ENCODE data around the gene GRM2.

Gene GRM2

DNA sequence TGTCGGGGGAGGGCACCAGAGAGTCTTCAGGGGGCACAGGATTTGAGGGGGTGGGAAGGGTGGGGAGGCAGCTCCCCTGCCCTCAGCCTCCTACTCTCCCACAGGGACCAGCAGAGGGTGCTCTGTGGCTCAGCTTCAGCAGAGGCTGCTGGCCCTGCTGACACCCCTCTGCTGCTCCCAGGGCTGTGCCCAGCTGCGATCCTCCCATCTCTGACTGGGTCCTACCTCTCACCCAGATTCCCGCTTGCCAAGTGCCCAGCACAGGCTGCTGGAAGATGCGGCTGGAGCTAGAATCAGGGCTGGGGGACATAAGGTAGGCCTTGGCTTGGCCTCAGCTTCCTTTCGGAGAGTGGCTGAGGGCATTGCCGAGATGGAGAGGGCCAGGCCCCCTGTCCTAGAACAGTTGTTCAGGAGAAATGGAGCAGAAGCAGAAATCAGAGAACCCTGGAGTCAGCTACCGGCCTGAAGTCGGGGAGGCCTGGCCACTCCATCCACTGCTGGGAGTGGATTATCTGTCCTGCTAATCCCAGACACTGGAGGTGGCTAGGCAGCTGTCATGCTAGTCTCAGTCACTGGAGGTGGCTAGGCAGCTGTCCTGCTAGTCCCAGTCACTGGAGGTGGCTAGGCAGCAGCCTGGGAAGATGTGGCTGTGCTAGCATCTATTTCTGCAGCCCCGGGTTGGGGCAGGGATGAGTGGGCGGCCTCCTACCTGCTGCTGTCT is 3.9 kb downstream of the GRM2 start:
- TF ChIP-seq, protein P1, sequence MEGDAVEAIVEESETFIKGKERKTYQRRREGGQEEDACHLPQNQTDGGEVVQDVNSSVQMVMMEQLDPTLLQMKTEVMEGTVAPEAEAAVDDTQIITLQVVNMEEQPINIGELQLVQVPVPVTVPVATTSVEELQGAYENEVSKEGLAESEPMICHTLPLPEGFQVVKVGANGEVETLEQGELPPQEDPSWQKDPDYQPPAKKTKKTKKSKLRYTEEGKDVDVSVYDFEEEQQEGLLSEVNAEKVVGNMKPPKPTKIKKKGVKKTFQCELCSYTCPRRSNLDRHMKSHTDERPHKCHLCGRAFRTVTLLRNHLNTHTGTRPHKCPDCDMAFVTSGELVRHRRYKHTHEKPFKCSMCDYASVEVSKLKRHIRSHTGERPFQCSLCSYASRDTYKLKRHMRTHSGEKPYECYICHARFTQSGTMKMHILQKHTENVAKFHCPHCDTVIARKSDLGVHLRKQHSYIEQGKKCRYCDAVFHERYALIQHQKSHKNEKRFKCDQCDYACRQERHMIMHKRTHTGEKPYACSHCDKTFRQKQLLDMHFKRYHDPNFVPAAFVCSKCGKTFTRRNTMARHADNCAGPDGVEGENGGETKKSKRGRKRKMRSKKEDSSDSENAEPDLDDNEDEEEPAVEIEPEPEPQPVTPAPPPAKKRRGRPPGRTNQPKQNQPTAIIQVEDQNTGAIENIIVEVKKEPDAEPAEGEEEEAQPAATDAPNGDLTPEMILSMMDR (IDR thresholded peaks at IDR 0.05; ENCODE audit: low read depth, low read length), result 0 out of 2 replicates have a peak, but pooled peaks have one; percentile 16
- no peak overlapping the region for H3K4me3 ChIP-seq (ENCODE audit: low read depth, low read length)
- peaks cover 8% of the 10 kb centered on the region for H3K27me3 ChIP-seq
- no peaks in the 10 kb centered on the region for H3K4me1 ChIP-seq
- no peaks in the 10 kb centered on the region for H3K9me3 ChIP-seq
- no peak for DNase-seq
- no peaks in the 10 kb centered on the region for H3K36me3 ChIP-seq

DNA sequence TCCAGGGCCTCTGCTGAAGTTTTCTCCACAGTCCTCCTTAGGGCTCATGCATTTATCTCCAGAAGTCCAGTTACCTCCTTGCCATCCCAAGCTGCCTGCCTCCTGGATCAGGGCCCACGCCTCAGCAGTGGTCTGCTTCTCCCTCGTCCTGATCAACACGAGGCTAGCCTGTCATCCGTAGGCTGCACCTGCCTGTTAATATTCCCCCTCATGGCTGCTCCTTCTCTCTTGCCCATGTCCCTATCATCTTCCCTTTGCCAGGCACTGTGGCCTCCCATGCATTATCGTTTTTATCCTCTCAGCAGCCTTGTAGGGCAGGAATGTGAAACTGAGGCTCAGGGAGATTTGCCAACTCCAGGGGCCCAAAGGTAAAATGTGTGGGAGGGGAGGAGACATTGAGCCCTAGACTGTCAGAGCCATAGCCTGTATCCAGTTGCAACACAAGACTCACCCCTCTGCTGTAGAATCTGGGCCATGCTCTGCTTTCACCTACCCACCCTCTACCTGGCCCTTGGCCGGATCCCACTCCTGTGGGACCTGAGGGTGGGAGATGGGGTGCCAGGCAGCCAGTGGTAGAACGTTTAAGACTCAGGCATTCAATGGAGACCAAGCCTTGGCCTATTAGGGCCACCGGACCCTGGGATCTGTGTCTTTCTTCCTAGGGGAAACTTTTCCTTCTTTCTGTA is 4.6 kb downstream of the GRM2 start:
- no peaks in the 10 kb centered on the region for H3K9me3 ChIP-seq
- peaks cover 8% of the 10 kb centered on the region for H3K27me3 ChIP-seq
- TF ChIP-seq, protein P1 (IDR thresholded peaks at IDR 0.05; ENCODE audit: low read depth, low read length), result no peak
- DNase-seq, result no peak
- no peaks in the 10 kb centered on the region for H3K36me3 ChIP-seq
- H3K4me3 ChIP-seq (ENCODE audit: low read depth, low read length), result no peak overlapping the region
- no peaks in the 10 kb centered on the region for H3K4me1 ChIP-seq

DNA sequence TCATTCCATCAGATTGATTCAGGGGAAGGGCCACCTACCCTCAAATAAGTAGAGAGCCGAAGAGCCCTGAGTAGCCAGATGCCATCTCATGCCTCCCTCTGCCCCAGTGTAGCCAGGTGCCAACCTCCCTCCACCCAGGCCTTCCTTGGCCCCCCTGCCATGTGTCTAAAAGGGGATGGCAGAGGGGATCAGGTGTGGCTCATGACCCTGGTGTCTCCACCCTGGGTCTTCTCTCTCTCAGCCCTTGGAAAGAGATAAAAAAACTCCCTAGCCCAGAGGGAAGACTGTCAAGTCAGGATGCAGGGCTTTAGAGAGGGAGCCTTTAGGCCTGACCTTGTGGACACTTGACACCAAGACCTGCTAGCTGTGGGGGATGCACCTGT is 5.2 kb downstream of the GRM2 start:
- TF ChIP-seq, protein P1 (IDR thresholded peaks at IDR 0.05; ENCODE audit: low read depth, low read length), result no peak
- H3K4me3 ChIP-seq (ENCODE audit: low read depth, low read length), result no peak overlapping the region
- no peak for DNase-seq
- H3K4me1 ChIP-seq, result no peaks in the 10 kb centered on the region
- no peaks in the 10 kb centered on the region for H3K36me3 ChIP-seq
- H3K27me3 ChIP-seq, result peaks cover 8% of the 10 kb centered on the region
- H3K9me3 ChIP-seq, result no peaks in the 10 kb centered on the region

DNA sequence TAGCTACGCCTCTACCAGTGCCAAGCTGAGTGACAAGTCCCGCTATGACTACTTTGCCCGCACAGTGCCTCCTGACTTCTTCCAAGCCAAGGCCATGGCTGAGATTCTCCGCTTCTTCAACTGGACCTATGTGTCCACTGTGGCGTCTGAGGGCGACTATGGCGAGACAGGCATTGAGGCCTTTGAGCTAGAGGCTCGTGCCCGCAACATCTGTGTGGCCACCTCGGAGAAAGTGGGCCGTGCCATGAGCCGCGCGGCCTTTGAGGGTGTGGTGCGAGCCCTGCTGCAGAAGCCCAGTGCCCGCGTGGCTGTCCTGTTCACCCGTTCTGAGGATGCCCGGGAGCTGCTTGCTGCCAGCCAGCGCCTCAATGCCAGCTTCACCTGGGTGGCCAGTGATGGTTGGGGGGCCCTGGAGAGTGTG is 5.7 kb downstream of the GRM2 start:
- no peak for DNase-seq
- Histone ChIP-seq H3K4me3 (ENCODE audit: low read depth, low read length) (no peak overlapping the region), H3K27me3 (peaks cover 3% of the 10 kb centered on the region), H3K9me3 (no peaks in the 10 kb centered on the region), H3K36me3 (no peaks in the 10 kb centered on the region), H3K4me1 (no peaks in the 10 kb centered on the region)
- TF ChIP-seq, protein P1 (IDR thresholded peaks at IDR 0.05; ENCODE audit: low read depth, low read length), result no peak

DNA sequence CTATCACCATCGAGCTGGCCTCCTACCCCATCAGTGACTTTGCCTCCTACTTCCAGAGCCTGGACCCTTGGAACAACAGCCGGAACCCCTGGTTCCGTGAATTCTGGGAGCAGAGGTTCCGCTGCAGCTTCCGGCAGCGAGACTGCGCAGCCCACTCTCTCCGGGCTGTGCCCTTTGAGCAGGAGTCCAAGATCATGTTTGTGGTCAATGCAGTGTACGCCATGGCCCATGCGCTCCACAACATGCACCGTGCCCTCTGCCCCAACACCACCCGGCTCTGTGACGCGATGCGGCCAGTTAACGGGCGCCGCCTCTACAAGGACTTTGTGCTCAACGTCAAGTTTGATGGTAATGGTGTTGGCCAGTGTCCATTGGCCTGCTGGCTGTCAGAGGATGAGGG is 6.1 kb downstream of the GRM2 start:
- DNase-seq, result no peak
- Histone ChIP-seq H3K27me3 (no peaks in the 10 kb centered on the region), H3K4me1 (no peaks in the 10 kb centered on the region), H3K36me3 (no peaks in the 10 kb centered on the region), H3K9me3 (no peaks in the 10 kb centered on the region), H3K4me3 (ENCODE audit: low read depth, low read length) (no peak overlapping the region)
- TF ChIP-seq, protein P1 (IDR thresholded peaks at IDR 0.05; ENCODE audit: low read depth, low read length), result no peak

All from BE2C (cell line).